GM12875 (cell line): ENCODE data around the gene TET3.

ENCODE experiments used
- H3K4me3 ChIP-seq: one replicate; pipeline ENCODE4 v1.5.1; 2011; ENCODE audit warnings: low read depth, low read length, control low read depth
- TF ChIP-seq, protein P1 (sequence below): IDR thresholded peaks from 2 replicates; pipeline ENCODE4 v1.5.1; 2011; ENCODE audit warnings: low read depth, mild to moderate bottlenecking, control low read depth, inconsistent platforms, low read length, moderate library complexity, borderline replicate concordance; ENCODE audit not compliant: insufficient read depth

Gene TET3

DNA sequence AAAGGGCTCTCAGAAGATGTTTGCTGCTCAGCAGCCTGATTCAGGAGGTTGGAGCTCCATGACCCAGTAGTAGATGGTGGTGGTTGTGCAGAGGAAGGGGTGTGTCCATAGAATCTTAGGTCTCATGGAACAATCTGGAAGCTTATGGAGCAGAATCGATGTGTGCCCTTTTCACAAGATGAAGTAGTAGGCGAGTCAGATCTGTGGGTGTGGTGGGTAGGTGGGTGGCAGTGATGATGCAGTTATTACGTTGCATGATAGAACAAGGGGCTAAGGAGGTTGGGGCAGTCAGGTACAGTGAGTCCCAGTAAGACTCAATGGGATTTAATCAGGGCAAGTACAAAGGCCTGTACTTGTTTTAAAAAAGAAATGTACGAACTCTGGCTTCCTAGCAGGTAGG, 9.1 kb downstream of the TET3 start:
- TF ChIP-seq, protein P1, sequence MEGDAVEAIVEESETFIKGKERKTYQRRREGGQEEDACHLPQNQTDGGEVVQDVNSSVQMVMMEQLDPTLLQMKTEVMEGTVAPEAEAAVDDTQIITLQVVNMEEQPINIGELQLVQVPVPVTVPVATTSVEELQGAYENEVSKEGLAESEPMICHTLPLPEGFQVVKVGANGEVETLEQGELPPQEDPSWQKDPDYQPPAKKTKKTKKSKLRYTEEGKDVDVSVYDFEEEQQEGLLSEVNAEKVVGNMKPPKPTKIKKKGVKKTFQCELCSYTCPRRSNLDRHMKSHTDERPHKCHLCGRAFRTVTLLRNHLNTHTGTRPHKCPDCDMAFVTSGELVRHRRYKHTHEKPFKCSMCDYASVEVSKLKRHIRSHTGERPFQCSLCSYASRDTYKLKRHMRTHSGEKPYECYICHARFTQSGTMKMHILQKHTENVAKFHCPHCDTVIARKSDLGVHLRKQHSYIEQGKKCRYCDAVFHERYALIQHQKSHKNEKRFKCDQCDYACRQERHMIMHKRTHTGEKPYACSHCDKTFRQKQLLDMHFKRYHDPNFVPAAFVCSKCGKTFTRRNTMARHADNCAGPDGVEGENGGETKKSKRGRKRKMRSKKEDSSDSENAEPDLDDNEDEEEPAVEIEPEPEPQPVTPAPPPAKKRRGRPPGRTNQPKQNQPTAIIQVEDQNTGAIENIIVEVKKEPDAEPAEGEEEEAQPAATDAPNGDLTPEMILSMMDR: no peak
- H3K4me3 ChIP-seq: no peak overlapping the region

DNA sequence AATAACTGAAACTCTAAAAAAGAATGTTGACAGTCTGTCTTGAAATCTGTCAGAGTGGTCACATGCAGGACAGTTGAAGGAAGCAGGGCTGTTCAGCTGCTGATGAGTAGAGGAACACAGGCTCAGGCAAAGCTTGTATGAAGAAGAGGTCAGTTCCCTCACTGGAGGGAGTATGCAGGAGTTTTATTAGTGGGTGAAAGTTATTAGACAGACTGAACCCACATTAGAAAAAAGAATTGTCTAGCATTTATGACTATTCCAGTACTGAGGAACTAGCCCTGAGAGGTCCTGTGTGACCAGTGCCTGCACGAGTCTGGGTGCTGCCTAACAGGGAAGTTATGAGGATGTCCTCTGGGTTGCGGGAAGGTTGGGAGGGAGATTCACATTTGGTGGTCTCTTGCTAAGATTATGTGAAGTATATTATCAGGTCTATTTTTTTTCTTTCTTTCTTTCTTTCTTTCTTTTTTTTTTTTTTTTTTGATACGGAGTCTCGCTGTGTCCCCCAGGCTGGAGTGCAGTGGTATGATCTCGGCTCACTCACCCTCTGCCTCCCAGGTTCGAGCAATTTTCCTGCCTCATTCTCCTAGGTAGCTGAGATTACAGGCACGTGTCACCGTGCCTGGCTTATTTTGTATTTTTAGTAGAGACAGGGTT, 9.6 kb downstream of the TET3 start:
- H3K4me3 ChIP-seq: no peak overlapping the region
- TF ChIP-seq, protein P1: no peak

DNA sequence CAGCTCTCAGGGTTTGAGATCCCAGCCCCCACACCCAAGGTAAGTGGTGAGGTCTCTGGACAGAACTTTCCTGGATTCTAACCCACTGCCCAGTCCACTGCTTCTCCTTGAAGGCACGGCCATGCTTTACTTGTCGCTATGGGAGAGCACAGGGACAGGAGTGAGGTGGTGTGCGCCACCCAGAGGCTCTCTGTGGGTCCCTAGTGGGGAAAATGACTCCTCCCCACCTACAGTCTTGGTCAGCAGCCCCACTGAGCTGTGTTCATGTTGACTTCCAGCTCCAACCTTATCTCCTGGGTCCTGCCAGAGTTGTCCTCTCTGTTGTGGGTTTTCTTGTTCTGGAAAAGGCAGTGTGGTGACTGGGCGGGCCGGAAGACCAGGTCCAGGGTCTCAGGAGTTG, 11.1 kb downstream of the TET3 start:
- TF ChIP-seq, protein P1: peak; percentile 33
- no peak overlapping the region for H3K4me3 ChIP-seq

DNA sequence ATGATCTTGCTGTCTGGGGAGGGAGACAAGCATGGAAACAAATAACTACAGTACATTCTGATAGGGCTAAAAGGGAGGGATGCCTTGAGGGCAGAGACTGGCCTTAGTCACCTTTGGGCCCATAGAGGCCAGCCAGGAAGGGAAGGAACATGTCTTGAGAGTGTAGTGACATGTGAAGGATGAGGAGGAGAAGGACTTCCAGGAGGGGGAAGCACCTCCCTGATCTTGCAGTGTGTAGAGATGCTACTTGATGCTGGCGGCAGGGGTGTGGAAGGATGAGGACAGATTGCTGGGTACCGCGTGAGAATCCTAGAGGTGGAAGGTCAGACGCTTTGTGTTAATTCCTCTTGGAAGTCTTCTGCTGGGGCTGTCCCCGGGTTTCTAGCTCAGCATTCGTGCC, 13.1 kb downstream of the TET3 start:
- TF ChIP-seq, protein P1: no peak
- no peak overlapping the region for H3K4me3 ChIP-seq

DNA sequence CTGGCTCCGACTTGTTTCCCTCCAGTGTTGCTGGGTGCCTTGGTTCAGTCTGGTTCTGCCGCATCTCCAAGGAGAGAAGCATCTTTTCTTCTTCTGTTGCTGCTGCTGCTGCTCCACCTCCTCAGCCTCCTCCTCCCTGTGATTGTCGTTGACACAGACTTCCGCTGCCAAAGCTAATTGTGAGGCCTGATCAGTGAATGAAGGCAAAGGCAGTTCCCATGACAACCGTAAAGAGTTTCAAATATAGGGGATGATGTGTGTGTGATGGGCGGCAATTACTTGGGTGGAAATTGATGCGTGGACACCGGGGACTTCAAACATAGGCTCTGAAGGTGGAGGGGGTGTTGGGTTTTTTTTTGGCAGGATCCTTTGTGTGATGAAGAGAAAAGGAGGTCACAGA, 13.7 kb downstream of the TET3 start:
- no peak overlapping the region for H3K4me3 ChIP-seq
- TF ChIP-seq, protein P1: no peak

DNA sequence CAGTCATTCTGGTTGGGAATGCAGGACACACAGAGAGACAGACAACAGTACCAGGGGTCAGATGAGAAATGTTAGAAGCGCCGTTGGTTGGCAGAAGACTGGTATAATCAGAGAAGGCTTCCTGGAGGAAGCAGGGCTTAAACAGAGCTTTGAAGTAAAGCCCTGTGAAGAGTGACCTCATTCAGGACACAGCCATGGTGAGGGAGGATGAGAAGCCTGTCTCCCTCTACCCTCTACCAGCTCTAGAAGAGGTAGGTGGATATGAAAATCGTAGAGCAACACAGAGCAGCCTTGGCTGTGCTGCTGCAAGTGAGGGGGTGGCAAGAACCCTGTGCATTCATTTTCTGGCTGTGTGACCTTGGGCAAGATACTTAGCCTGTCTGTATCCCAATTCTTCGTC, 14.2 kb downstream of the TET3 start:
- TF ChIP-seq, protein P1: no peak
- H3K4me3 ChIP-seq: no peak overlapping the region

DNA sequence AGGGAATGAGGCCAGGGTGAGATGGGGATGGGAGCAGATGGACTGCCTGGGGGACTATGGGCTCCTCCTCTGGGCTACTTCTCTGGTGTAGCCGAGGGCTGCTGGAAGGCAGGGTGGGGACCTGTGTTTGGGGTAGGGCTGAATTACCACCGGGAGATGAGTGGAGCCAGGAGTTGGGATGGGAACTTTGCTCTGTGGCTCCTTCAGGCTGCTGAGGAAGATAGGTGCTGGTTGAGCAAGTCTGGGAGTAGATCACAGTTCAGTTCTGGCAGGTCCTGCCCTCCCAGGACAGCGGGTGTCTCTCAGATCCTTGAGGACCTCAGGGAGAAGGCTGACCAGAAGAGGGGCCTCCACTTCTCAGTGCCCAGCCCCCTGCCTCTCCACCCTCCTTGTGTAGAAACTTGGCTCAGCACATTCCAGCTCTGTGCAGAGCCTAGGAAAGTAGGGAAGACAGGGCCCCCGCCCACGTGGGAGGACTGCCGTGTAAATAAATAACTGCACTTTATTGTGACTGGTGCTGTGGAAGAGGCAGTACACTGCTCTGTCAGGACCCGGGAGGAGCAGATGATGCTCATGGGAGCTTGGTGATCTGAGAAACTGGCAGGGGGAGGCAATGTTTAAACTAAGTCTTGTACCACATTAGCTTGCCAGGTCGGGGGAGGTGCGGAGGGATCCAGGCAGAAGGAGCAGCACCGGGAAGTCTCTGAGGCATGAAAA, 15.3 kb downstream of the TET3 start:
- no peak overlapping the region for H3K4me3 ChIP-seq

More for the DNA sequence above, 15.3 kb downstream of the TET3 start:
- TF ChIP-seq, protein P1: no peak
